GM12801 (cell line): ENCODE measurements around the gene CCDC61.

Experiments used
- TF ChIP-seq, protein P1 (sequence below): IDR thresholded peaks from one replicate; pipeline ENCODE4 v1.5.1; 2011; ENCODE audit warnings: control low read depth; ENCODE audit not compliant: insufficient read length; ENCODE audit errors: extremely low read depth

CCDC61 gene

GRCh38 chr19:46014534-46014933, 19.3 kb downstream of the CCDC61 start:
- TF ChIP-seq, protein P1, sequence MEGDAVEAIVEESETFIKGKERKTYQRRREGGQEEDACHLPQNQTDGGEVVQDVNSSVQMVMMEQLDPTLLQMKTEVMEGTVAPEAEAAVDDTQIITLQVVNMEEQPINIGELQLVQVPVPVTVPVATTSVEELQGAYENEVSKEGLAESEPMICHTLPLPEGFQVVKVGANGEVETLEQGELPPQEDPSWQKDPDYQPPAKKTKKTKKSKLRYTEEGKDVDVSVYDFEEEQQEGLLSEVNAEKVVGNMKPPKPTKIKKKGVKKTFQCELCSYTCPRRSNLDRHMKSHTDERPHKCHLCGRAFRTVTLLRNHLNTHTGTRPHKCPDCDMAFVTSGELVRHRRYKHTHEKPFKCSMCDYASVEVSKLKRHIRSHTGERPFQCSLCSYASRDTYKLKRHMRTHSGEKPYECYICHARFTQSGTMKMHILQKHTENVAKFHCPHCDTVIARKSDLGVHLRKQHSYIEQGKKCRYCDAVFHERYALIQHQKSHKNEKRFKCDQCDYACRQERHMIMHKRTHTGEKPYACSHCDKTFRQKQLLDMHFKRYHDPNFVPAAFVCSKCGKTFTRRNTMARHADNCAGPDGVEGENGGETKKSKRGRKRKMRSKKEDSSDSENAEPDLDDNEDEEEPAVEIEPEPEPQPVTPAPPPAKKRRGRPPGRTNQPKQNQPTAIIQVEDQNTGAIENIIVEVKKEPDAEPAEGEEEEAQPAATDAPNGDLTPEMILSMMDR, result no peak

- TF ChIP-seq, protein P1, result no peak
Observed at GRCh38 chr19:46014941-46015686, 19.8 kb downstream of the CCDC61 start.

DNA sequence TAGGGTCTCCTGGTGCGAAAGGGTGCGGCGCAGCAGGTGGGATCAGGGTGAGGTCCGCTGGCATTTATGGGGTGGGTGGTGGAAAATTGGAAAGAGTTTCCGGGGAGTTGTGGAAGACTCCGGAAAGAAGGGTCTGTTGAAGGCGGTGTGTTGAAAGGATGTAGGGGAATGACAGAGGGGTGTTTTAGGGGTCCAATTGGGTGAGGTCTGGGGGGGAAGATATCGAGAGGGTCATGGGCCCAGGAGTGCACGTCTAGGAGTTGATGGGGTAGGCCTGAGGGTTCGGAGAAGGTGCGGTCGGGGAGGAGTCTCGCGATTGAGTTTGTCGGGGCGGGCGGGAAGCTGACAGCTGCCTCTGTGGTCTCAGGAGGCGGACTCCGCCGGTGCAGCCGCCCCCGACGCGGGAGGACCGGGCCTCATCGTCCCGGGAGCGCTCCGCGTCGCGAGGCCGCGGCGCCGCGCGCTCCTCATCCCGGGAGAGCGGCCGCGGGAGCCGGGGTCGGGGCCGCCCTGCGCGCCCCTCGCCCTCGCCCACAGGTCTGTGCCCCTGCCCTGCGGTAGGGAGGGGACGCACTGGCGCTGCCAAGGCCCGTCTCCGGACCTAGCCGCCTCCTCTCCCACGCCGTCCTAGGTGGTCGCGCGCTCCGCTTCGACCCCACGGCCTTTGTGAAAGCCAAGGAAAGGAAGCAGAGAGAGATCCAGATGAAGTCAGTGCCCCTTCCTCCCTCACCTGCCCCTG, 20.6 kb downstream of the CCDC61 start:
- TF ChIP-seq, protein P1, result no peak

- TF ChIP-seq, protein P1, result no peak
Observed at GRCh38 chr19:46016426-46017094, 21.3 kb downstream of the CCDC61 start.

DNA sequence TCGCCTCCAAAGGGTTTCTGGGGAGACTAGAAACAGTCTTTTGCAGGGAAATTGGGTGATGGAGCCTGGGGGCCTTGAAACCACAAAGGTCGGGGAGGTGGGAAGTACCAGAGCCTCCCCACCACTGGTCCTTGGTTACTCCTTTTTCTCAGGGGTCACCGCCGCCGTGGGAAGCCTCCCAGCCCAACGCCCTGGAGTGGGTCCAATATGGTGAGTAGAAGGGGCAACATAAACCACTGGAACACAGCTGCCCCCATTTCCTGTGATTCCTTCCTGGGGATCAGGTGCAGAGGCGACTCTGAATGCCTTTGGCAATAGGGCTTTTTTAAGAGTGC, 21.8 kb downstream of the CCDC61 start:
- TF ChIP-seq, protein P1, result no peak

DNA sequence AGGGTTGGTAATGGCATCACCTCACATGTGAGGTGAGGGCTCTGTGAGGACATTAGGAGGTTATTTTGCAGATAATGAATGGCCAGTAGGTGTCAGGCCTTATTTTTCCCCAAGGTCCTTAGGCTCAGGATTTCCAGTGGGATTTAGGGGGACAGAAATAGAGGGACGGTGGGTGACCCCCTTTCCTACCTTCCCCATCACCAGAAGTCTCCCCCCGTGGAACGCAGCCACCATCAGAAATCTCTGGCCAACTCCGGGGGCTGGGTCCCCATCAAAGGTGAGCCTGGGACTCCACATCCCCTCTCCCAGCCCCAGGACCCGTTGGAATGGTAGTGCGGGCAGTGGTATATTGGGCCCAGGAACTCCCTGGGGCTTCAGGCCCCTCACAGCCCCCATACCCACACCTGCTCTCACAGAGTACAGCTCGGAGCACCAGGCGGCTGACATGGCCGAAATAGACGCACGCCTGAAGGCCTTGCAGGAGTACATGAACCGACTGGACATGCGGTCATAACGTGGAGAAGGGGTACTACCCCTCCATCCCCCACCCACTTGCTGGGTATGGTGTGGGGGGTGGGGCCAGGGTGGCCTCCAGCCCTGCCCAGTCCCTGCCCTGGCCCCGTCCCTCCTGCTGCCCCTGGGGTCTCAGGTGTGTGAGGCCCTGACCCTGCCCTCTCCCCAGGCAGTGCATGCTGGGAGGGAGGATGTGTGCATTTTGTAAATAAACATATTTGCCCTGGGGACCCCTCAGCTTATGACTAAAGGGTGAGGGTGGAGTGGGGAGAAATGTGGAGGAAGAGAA, 22.8 kb downstream of the CCDC61 start:
- TF ChIP-seq, protein P1, result no peak
